Uterine smooth muscle cell (primary cell): ENCODE results near the gene ZNF343. TPM values are rescaled to one million over a fixed set of nuclear protein-coding genes. Genes with fewer than 3 reads are reported as not detected.

ENCODE experiments used
- total RNA-seq: library from RNA; depleted of rRNA; stranded (reverse); fragments of >200 nt; gene quantifications from 2 replicates; pipeline ENCODE4 v1.2.3, GENCODE V29; 2014

Gene ZNF343
- total RNA-seq, result 12.7 and 14.7 TPM in 2 replicates

DNA sequence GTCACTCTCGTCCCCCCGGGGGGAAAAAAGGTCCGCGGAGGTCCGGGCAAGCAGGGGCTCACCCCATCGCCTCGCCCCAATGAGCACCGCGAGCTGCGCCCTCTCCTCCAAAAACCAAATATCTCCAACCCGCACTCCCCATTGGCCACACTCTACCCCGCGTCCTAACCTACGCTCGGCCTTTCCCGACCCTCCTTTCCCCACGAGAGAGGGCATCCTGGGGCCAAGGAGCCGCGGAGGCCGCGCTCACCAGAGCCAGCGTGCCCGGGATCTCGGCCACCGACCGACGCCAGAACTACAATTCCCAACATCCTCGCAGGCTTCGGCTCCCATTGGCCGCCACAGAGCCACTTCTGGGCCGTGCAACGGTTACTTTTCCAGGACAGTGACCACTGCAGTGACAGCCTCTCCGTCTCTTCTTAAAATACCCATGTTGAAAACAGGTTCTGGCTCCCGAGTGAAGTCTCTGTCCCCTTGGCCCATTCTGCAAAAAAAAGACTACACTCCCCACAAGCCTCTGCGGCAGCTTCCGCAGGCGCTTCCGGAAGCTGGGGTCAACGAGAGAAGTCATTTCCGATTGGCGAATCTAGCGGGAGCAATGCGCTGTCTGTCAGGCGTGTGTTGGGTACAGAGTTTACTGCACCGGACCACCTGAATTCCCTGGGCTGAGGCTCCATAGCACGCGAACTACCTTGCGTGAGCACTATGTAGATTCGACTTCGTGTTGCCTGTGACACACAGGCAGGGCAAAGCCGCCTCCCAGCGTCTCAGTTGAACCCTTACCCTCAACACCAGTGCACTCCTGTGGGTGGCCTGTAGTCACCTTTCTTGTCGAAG, at the start of gene ZNF343:
Gene ZNF343, minus strand, starts transcription at position 285 of the 837 bp plus-strand sequence. CDS start 15,020 bp downstream, outside the sequence.

DNA sequence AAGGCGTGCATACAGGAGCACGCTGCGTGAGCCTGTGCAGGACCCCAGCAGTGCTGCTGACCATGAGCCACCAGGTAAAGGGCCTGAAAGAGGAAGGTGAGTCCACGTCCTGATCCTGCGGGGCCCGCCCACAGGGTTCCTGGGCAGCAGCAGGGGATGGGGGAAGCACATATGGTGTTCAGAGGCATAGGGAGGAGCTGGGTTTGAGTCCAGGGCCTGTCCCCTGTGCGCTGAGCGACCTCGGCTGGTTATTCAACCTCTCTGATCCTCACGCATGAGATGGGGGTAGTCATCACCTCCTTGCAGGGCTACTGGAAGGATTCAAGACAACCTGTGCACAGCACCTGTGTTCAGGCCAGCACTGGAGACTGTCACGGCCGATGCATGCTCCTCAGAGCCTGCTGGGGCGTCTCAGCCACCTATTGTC, 27.9 kb upstream of the ZNF343 start, which contains the start of gene TMC2:
Gene TMC2, plus strand, starts transcription at position 14 of the 427 bp plus-strand sequence. Its CDS starts 49 bp downstream, at position 63.

DNA sequence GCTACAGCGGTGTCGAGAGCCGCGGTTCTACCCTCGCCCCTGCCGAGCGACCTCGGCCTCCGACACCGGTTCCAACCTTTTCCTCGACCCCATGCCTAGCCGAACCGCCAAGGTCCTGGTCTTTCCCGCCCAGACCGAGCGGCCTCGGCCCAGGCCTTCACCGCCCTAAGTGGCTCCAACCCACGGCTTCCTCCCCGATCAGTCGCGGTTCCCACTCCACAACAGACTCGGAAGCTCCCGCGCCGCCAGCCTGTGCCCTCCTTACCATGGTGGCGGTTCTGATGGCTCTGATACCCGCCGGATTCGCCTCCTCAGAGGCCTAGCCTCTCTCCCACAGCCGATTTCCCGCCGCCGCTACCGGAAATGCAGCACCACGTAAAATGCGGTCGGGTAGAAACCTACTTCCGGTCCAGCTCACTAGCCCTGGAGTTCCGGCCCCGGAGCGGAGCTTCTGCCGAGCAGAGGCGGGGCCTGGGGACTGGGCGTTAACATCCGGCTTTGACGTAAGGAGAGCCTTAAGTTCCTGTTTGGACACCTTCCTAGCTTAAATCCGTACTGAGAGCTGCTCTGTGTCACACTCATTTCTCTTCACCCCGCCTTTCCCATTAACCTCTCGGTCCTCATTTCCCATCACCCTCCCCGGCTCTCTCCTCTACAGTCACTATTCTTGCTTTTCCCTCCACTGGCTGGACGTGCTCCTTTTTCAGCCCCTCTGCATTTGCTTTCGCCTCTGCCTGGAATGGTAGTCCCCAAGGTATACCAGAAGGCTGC, 38.1 kb downstream of the ZNF343 start, which contains the start of gene SNRPB:
Gene SNRPB, minus strand, starts transcription at position 367 of the 771 bp plus-strand sequence. Its CDS starts 99 bp downstream, at position 268.

Other genes starting within 250 kb of the ZNF343 start
- gene TGM3, start 212.9 kb downstream of the ZNF343 start, total RNA-seq, result not detected in 2 replicates
- gene TGM6, start 128.0 kb downstream of the ZNF343 start, total RNA-seq, result not detected in 2 replicates
- gene SNRPB, start 38.1 kb downstream of the ZNF343 start, total RNA-seq, result 150 and 345 TPM in 2 replicates
- gene TMC2, start 27.7 kb upstream of the ZNF343 start, total RNA-seq, result not detected in 2 replicates
- gene NOP56, start 143.7 kb upstream of the ZNF343 start, total RNA-seq, result 146 and 205 TPM in 2 replicates
- 87.4 and 137 TPM in 2 replicates for gene IDH3B, start 155.3 kb upstream of the ZNF343 start, total RNA-seq
- gene EBF4, start 183.9 kb upstream of the ZNF343 start, total RNA-seq, result 1.2 and 4.1 TPM in 2 replicates